NT2/D1 (cell line): ENCODE results near the gene MTG2.

Experiments
- SUZ12 ChIP-seq: IDR thresholded peaks from 2 replicates; pipeline ENCODE4 v1.6.1; 2011; ENCODE audit not compliant: insufficient read length, insufficient read depth; ENCODE audit errors: extremely low read depth
- YY1 ChIP-seq: IDR thresholded peaks from 2 replicates; pipeline ENCODE4 v1.6.1; 2011; ENCODE audit not compliant: insufficient read length, insufficient read depth
- ZNF274 ChIP-seq: IDR thresholded peaks from 2 replicates; pipeline ENCODE4 v1.6.1; 2011; ENCODE audit warnings: mild to moderate bottlenecking, low read depth, low read length

GRCh38 chr20:62183426-62184142 lies 756 bp downstream of the MTG2 start:
- TF ChIP-seq SUZ12 = no peak
- no peak for TF ChIP-seq ZNF274
- no peak for TF ChIP-seq YY1
